Measurements from ENCODE around the gene CTSZ.

DNA sequence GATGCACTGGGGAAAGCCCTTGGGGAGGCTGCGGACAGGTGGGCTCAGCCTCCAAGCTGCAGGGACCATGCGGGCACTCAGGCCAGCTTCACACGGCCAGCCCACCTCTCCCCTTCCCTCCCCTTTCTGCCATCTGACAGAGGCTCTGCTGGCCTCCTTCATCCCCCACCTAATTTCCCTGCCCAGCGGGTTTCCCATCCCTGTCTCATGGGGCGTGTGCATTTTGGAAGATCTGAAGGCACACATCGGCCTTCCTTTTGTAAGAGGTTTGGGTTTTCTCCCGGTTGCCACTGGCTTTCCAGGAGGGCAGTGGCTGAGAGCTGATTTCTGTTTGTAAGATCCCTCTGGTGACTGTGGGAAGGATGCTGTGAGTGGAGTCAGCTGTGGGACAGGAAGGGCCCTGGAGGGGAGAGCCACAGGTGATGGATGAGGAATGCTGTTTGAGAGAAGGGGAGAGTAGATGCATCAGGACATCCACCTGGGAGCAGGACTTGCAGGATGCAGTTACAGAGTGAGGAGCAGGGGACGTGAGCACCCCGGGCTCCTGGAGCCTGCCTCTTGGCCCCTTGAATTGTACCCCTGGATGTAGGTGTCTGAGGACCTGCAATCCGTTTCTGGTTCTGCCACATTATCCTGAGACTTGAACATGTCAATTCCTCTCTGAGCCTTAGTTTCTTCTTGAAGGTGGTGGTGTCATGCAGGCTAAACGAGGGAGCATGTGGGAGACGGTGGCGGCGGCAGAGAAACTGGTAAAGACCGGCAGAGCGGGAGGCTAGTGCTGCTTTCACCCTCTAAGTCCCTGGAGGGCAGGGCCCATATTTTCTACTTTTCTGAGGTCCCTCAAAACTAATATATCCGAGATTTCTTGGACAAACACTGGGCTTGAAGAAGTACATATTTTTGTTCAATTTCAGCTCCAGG is 6.2 kb upstream of the CTSZ start:
- TF ChIP-seq EZH2phosphoT487 (IDR thresholded peaks at IDR 0.05) = no peak
- TF ChIP-seq, protein P1, sequence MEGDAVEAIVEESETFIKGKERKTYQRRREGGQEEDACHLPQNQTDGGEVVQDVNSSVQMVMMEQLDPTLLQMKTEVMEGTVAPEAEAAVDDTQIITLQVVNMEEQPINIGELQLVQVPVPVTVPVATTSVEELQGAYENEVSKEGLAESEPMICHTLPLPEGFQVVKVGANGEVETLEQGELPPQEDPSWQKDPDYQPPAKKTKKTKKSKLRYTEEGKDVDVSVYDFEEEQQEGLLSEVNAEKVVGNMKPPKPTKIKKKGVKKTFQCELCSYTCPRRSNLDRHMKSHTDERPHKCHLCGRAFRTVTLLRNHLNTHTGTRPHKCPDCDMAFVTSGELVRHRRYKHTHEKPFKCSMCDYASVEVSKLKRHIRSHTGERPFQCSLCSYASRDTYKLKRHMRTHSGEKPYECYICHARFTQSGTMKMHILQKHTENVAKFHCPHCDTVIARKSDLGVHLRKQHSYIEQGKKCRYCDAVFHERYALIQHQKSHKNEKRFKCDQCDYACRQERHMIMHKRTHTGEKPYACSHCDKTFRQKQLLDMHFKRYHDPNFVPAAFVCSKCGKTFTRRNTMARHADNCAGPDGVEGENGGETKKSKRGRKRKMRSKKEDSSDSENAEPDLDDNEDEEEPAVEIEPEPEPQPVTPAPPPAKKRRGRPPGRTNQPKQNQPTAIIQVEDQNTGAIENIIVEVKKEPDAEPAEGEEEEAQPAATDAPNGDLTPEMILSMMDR (IDR thresholded peaks at IDR 0.05) = no peak
- no peak for TF ChIP-seq EZH2 (IDR thresholded peaks at IDR 0.05)
